GM21619 (cell line): ENCODE results near the gene REXO2.

Source experiments
- ATAC-seq: cut with Tn5 transposase; IDR thresholded peaks from one replicate; pipeline ENCODE4 v1.9.1; 2021; ENCODE audit not compliant: unreplicated experiment

REXO2 gene

GRCh38 chr11:114439229-114440120, at the start of gene REXO2:
Gene REXO2, plus strand, starts transcription at chr11:114439467. Its CDS starts 62 bp downstream, at chr11:114439529.
- ATAC-seq: peak; percentile 98

DNA sequence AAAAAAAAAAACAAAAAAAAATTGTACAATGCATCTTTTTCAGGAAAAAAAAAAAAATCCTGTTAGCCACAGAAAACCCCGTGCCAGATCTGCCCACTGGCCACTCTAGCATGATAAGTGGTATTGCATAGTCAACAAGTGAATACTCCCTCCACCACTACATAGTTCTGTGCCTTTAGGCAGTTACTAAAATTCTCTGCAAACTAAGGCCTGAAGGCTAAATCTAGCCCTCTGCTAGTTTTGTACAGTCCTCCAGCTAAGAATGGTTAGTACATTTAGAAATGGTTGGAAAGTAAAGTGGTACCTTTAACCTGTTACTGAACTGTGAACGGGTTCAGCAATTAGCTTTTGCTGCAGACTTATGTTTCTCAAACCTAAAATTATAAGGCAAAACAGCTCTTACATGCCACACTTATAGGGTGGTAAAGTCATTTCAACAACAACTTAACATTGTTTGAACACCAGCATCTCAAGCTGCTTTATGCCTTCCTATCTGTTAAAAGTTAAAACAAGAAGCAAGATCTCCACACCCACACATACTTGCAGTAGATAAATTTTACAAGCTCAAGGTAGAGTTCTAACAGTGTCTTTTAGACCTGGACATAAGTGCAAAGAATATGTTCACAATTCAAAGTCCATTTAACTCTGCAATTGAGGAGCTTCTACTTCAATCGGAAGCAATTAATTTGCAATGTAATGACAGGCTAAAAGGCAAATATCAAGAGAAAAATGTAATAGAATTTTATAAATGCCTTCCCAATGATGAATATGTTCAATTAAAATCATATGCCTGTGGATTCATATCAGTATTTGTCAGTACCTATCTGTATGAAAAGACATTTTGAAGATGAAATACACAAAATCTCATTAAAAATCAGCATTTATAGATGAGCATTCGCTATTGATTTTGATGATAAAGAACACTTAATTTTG, 46.3 kb upstream of the REXO2 start:
- ATAC-seq: no peak

- ATAC-seq: no peak
These were observed 43.5 kb upstream of the REXO2 start for GRCh38 chr11:114395736-114396135.

- ATAC-seq: no peak
These were observed 42.4 kb upstream of the REXO2 start for GRCh38 chr11:114396916-114397315.

DNA sequence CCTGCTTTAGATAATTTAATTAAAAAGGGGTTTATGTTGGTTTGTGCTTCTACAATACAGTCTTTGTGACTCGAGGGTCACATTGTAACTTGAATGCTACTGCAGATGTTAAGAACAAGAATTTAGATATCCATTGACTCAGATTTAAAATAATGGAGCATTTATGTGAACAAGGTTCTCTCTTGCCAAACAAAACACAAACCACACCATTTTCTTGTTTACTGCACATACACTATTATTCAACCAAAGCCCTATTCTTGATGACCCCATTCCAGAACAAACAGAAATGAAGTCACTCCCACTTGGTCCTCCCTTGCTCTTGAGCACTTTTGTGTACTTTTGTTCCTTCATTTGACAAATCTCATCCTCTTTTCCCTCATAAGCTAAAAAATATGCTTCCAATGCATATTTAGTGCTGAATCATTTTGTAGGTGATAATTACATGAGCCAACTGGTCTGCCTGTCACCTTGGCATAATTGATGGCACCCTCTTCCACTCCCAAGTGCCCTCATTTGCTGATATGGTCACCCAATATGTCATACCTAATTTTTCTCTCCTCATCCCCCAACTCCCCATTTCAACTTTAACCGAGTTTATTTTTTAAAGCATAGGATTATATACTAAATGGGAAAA, 41.8 kb upstream of the REXO2 start:
- ATAC-seq: no peak

DNA sequence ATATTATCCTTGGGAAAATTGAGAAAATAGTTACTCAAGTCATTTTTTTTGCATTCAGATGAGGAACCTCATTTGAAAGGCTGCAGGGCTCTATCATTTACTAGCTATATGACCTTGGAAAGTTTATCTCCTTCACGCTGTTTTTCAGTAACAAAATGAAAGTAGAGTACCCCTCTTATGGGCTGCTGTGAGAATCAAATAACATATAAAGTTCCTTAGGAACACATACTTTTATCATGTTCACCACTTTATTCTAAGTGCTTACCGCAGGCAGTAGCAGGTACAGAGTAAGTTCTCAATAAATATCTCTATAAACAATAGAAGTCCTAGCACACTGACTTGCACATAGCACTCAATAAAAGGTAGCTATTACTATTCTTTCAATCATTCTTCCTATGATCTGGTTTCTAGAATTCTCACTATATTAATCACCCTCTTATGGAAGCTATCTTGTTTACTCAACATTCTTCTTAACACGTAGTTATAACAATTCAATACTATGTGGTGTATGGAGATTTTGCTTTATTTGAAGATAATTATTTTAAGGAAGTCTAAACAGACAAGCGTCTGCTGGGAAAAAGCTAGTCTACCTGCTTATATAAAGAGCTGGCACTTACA, 40.9 kb upstream of the REXO2 start:
- ATAC-seq: no peak

DNA sequence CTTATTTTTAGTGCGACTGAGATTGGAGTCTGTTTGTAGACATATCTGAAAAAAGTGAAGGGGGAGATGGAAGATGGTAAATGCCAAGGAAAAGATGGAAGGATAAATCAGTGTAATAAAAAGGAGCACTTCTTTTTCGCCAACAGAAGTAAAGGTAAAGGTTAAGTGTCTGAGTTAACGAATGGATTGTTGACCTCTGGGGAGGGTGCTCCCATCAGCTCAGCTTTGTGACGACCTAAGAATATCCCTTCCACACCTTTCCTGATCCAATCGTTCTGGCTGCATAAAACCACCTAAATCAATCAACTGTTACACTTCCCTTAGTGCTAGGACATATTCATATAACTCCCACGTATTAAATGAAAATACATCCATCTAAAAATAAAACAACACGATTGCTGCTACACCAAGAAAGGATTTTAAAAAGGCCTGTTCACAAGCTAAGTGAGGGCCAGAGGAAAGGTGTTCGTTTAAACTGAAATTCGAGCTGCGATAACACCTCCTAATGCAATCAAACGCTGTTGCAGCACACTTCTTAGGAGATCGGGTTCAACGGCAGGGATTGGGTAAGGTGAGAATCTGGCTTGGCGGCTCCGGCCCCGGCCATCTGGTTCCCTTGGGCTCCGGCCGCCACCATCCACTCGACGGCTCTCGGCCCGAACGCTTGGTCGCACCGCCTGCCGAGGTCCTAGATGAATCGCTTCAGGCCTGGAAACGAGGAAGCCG, 39.6 kb upstream of the REXO2 start:
- peak; percentile 24 for ATAC-seq

DNA sequence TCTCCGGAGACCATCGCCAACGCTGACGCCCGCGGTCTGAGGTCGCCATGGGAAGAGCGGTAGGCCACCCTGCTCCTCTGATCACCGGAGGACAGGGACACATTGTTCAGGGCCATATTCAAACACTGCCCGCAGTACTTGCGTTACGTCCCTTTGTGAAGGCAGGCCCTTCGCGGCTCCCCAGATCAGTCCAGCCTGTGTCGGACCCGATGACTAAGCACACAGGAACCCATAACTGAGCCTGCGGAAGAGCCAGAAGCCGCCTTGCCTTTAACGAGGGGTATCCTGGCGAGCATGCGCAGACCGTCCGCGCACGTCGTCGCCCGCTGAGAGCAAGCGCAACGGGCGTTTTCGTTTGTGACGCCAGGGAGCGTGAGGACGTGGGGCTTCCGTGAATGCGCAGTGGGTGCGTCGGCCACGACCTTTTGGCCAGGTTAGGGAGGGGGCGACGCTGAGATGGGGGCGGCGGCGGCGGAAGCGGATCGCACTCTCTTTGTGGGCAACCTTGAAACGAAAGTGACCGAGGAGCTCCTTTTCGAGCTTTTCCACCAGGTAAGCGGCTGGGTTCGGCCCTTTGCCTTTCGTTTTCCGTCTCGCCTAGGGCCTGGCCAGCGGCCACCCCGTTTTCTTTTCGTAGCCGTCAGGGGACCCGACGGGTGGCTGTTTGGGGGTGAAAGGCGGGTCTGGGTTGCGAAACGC, 38.9 kb upstream of the REXO2 start, which contains the start of the genes C11orf71 and RBM7:
TSS of gene C11orf71 (minus strand) at position 296 of the 699 bp plus-strand sequence. CDS start at position 116, 180 bp downstream.
TSS of gene RBM7 (plus strand) at position 451 of the 699 bp plus-strand sequence. CDS start at position 457, 6 bp downstream.
- ATAC-seq: peak; percentile 93

GRCh38 chr11:114400915-114401223, 38.4 kb upstream of the REXO2 start:
- ATAC-seq: no peak

- no peak for ATAC-seq
These were observed 38.0 kb upstream of the REXO2 start for GRCh38 chr11:114401311-114401710.

- no peak for ATAC-seq
These were observed 26.3 kb upstream of the REXO2 start for GRCh38 chr11:114412946-114413345.

GRCh38 chr11:114413958-114414357, 25.3 kb upstream of the REXO2 start:
- no peak for ATAC-seq

DNA sequence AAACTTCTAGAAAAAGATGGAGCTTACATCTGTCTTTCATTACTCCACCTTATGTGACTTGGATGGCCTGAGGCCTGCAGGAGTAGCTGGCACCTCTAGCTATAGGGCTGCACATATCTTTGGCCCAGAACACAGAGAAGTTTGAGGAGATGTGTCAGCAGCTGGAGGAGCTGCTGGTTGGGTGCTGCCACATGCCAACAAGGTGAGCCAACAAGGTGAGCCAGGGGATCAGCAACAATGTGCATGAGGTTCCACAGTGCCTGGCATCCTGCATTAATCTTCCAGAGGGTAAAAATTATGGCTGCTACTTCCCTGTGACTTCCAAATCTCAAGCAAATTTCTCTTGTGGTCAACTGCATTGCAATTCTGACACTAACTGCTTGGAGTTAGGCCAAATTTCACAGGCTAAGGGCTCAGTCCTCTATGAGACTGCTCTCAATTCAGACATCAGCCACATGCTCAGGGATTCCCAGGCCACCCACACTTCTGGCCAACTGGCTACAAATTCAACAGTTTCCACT, 22.8 kb upstream of the REXO2 start:
- ATAC-seq: no peak

GRCh38 chr11:114426280-114426679, 13.0 kb upstream of the REXO2 start:
- ATAC-seq: no peak

DNA sequence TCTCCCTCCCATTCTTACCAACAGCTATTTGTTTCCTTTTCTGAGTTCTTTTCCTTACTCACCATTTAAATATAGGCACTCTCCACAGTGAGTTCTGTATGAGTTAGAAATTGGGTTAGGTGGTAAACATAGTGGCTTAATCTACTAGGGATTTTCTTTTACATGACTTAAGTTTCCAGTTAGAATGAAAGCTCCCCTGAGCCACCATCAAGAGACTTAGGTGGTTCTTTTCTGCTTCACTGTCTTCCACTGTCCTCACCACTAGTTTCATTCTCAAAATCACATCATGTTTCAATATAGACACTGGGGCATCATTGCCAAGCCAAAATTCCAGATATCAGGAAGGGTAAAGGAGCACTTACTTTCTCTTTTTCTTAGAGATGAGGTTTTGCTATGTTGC, 9.0 kb upstream of the REXO2 start:
- ATAC-seq: no peak

DNA sequence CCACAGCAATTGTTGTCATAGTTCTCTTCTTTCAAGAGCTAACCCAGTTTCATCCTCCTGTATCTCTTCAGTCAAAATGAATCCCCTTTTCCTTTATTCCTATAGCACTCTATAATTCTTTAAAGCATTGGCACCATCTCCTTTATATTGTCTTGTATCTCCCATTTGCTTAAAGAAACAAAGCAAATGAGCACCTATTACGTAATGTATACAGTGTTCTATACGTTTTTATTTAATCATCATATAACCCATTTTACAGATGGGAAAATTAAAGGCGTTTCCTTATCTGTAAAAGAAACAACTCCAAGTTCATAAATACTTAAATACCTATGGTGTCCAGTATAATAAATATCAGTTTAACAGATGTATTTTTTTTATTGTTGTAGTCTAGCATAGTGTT, 6.4 kb upstream of the REXO2 start:
- ATAC-seq: no peak

GRCh38 chr11:114433376-114433775, 5.9 kb upstream of the REXO2 start:
- no peak for ATAC-seq

- no peak for ATAC-seq
These were observed 964 bp upstream of the REXO2 start for GRCh38 chr11:114438303-114438702.
